WTC11 (cell line): ENCODE data around the gene THY1. TPM values are rescaled to one million over a fixed set of nuclear protein-coding genes. Genes with fewer than 3 reads are reported as not detected.

Experiments
- ATAC-seq: fragments of 200-7000 bp; cut with Tn5 transposase; 2 replicates; pipeline ENCODE4 v1.10.0; 2021; ENCODE audit warnings: mild to moderate bottlenecking, moderate library complexity
- CTCF ChIA-PET: fragments of 300-600 bp; sonication (Branson Sonifier 250); formaldehyde crosslinking; loops from one replicate; lab custom pipeline; 2021; ENCODE audit warnings: antibody characterized with exemption; lab: Charles Lee
- POLR2A ChIA-PET: fragments of 350-600 bp; sonication (Branson Sonifier 250); formaldehyde crosslinking; loops from one replicate; lab custom pipeline; 2021; ENCODE audit warnings: antibody characterized with exemption; lab: Charles Lee
- DNase-seq: peaks from one replicate; pipeline ENCODE4 v3.0.0; 2021; ENCODE audit warnings: low spot score
- H3K27ac Mint-ChIP-seq: 2 replicates; pipeline ENCODE4 v1.8.0; 2021; ENCODE audit warnings: mixed read lengths
- H3K27me3 Mint-ChIP-seq: 2 replicates; pipeline ENCODE4 v1.8.0; 2021; ENCODE audit warnings: low read depth, mild to moderate bottlenecking, moderate library complexity, mixed read lengths
- H3K36me3 Mint-ChIP-seq: 2 replicates; pipeline ENCODE4 v1.8.0; 2021; ENCODE audit warnings: mixed read lengths
- H3K4me1 Mint-ChIP-seq: 2 replicates; pipeline ENCODE4 v1.8.0; 2022; ENCODE audit warnings: mixed read lengths
- H3K4me3 Mint-ChIP-seq: 2 replicates; pipeline ENCODE4 v1.8.0; 2021; ENCODE audit warnings: mild to moderate bottlenecking, moderate library complexity, mixed read lengths
- H3K9me3 Mint-ChIP-seq: 2 replicates; pipeline ENCODE4 v1.8.0; 2021; ENCODE audit warnings: mixed read lengths
- AR ChIP-seq: fragments of 250-450 bp; sonication (Bioruptor Pico); IDR thresholded peaks from 2 replicates; pipeline ENCODE4 v1.9.0; 2021; ENCODE audit warnings: mild to moderate bottlenecking
- ATF1 ChIP-seq: sonication (generic); formaldehyde crosslinking; IDR thresholded peaks from 2 replicates; pipeline ENCODE4 v1.8.1; 2023; ENCODE audit warnings: mild to moderate bottlenecking, moderate library complexity, missing genetic modification reagents
- ATF2 ChIP-seq: sonication (generic); formaldehyde crosslinking; IDR thresholded peaks from 2 replicates; pipeline ENCODE4 v1.8.1; 2022; ENCODE audit warnings: low read depth, missing genetic modification reagents, borderline replicate concordance
- CTCF ChIP-seq: fragments of 200-600 bp; IDR thresholded peaks from 2 replicates; pipeline ENCODE4 v1.8.0; 2022; ENCODE audit warnings: antibody characterized with exemption
- ESRRA ChIP-seq: sonication (generic); formaldehyde crosslinking; IDR thresholded peaks from 2 replicates; pipeline ENCODE4 v1.8.1; 2022; ENCODE audit warnings: mild to moderate bottlenecking, missing genetic modification reagents, borderline replicate concordance
- ETV6 ChIP-seq: sonication (generic); formaldehyde crosslinking; IDR thresholded peaks from 2 replicates; pipeline ENCODE4 v1.8.1; 2022; ENCODE audit warnings: mild to moderate bottlenecking, missing genetic modification reagents
- MXD4 ChIP-seq: fragments of 250-450 bp; sonication (Bioruptor Pico); IDR thresholded peaks from 2 replicates; pipeline ENCODE4 v1.8.0; 2021; ENCODE audit warnings: mild to moderate bottlenecking, moderate library complexity, borderline replicate concordance
- MYBL2 ChIP-seq: sonication (generic); formaldehyde crosslinking; IDR thresholded peaks from 2 replicates; pipeline ENCODE4 v1.8.1; 2023; ENCODE audit warnings: mild to moderate bottlenecking, moderate library complexity, missing genetic modification reagents
- NFE2L1 ChIP-seq: sonication (generic); formaldehyde crosslinking; IDR thresholded peaks from 2 replicates; pipeline ENCODE4 v1.8.1; 2023; ENCODE audit warnings: missing genetic modification reagents
- OVOL2 ChIP-seq: fragments of 250-450 bp; sonication (Bioruptor Pico); IDR thresholded peaks from 2 replicates; pipeline ENCODE4 v1.9.0; 2021; ENCODE audit warnings: mild to moderate bottlenecking, borderline replicate concordance
- PREB ChIP-seq: sonication (generic); formaldehyde crosslinking; IDR thresholded peaks from 2 replicates; pipeline ENCODE4 v1.8.1; 2022; ENCODE audit warnings: mild to moderate bottlenecking, missing genetic modification reagents, moderate library complexity, borderline replicate concordance
- SMAD3 ChIP-seq: sonication (generic); formaldehyde crosslinking; IDR thresholded peaks from 2 replicates; pipeline ENCODE4 v1.8.0; 2022; ENCODE audit warnings: missing genetic modification reagents, mild to moderate bottlenecking, borderline replicate concordance
- SMAD4 ChIP-seq: sonication (generic); formaldehyde crosslinking; IDR thresholded peaks from 2 replicates; pipeline ENCODE4 v1.8.0; 2022; ENCODE audit warnings: mild to moderate bottlenecking, missing genetic modification reagents
- TP53 ChIP-seq: sonication (generic); formaldehyde crosslinking; IDR thresholded peaks from 2 replicates; pipeline ENCODE4 v1.8.1; 2023; ENCODE audit warnings: mild to moderate bottlenecking, missing genetic modification reagents
- ZMAT4 ChIP-seq: fragments of 250-450 bp; sonication (Bioruptor Pico); IDR thresholded peaks from 2 replicates; pipeline ENCODE4 v1.9.0; 2021; ENCODE audit warnings: mild to moderate bottlenecking
- ZNF219 ChIP-seq: sonication (generic); formaldehyde crosslinking; IDR thresholded peaks from 2 replicates; pipeline ENCODE4 v1.8.0; 2023; ENCODE audit warnings: missing genetic modification reagents, mild to moderate bottlenecking, borderline replicate concordance
- ZNF263 ChIP-seq: sonication (generic); formaldehyde crosslinking; IDR thresholded peaks from 2 replicates; pipeline ENCODE4 v1.8.1; 2022; ENCODE audit warnings: low read depth, mild to moderate bottlenecking, moderate library complexity, missing genetic modification reagents
- ZNF423 ChIP-seq: fragments of 250-450 bp; sonication (Bioruptor Pico); IDR thresholded peaks from 2 replicates; pipeline ENCODE4 v2.1.2; 2022; ENCODE audit warnings: mild to moderate bottlenecking, moderate library complexity
- ZNF671 ChIP-seq: fragments of 250-450 bp; sonication (Bioruptor Pico); IDR thresholded peaks from 2 replicates; pipeline ENCODE4 v1.8.0; 2021; ENCODE audit warnings: mild to moderate bottlenecking
- ZSCAN18 ChIP-seq: fragments of 250-450 bp; sonication (Bioruptor Pico); IDR thresholded peaks from 2 replicates; pipeline ENCODE4 v2.1.2; 2022; ENCODE audit warnings: mild to moderate bottlenecking, moderate library complexity
- total RNA-seq: library from RNA; stranded (reverse); gene quantifications from 3 replicates; pipeline ENCODE4 v1.2.3, GENCODE V29; 2021

The THY1 gene
- total RNA-seq, 1 experiment from 2014 or later = 325 TPM

- DNase-seq = no peak
- Mint-ChIP-seq H3K4me1 (peaks cover 39% of the 10 kb centered on the region), H3K27ac (no peak overlapping the region), H3K9me3 (peaks cover 11% of the 10 kb centered on the region), H3K36me3 (peaks cover 25% of the 10 kb centered on the region), H3K4me3 (no peak overlapping the region), H3K27me3 (peaks cover 3% of the 10 kb centered on the region; the same call in 1 of the 2 replicates)
- TF ChIP-seq ESRRA (CRISPR knock-in tag) = no peak
- no peak for ATAC-seq
- ChIA-PET CTCF (interaction anchor here (0.7 to 7.0 kb wide), 5 partner anchors 25 to 120 kb away, joined by 3 to 43 read pairs (median 4); no protein-coding TSS in a partner anchor), POLR2A (interaction anchor here (1.1 kb wide), 1 partner anchor 34 kb away, joined by 4 read pairs; the partner anchor contains the start of gene USP2)
Measured at GRCh38 chr11:119414734-119415133, 8.2 kb downstream of the THY1 start.

- H3K9me3 Mint-ChIP-seq = peaks cover 11% of the 10 kb centered on the region
- no peak overlapping the region for H3K4me3 Mint-ChIP-seq
- H3K27ac Mint-ChIP-seq = no peak overlapping the region
- peaks cover 3% of the 10 kb centered on the region; the same call in 1 of the 2 replicates for H3K27me3 Mint-ChIP-seq
- H3K4me1 Mint-ChIP-seq = peaks cover 35% of the 10 kb centered on the region
- CTCF ChIA-PET = interaction anchor here (0.7 to 7.0 kb wide), 4 partner anchors 25 to 120 kb away, joined by 3 to 43 read pairs (median 4); no protein-coding TSS in a partner anchor
- no peak for DNase-seq
- ATAC-seq = no peak
- TF ChIP-seq ATF1 (CRISPR knock-in tag) (no peak), SMAD4 (CRISPR knock-in tag) (no peak), ZMAT4 (CRISPR knock-in tag) (no peak), ATF2 (CRISPR knock-in tag) (no peak), SMAD3 (CRISPR knock-in tag) (no peak), ZNF423 (no peak), ZNF671 (CRISPR knock-in tag) (no peak), CTCF (no peak), MYBL2 (CRISPR knock-in tag) (no peak), MXD4 (CRISPR knock-in tag) (no peak), ZSCAN18 (CRISPR knock-in tag) (no peak), AR (no peak), ZNF263 (CRISPR knock-in tag) (no peak), ETV6 (no peak), ZNF219 (CRISPR knock-in tag) (no peak), NFE2L1 (CRISPR knock-in tag) (no peak), OVOL2 (CRISPR knock-in tag) (no peak), TP53 (CRISPR knock-in tag) (no peak), PREB (CRISPR knock-in tag) (no peak)
- POLR2A ChIA-PET = no interaction called here
- peaks cover 21% of the 10 kb centered on the region for H3K36me3 Mint-ChIP-seq
Measured at GRCh38 chr11:119414321-119414720, 8.7 kb downstream of the THY1 start.
